BLaER1 treated with 17β-estradiol and CSF1 and Interleukin-3, amounts not matched to agents 10 nM and 100 nM (cell line): ENCODE results near the gene PRDM5.

Source experiments
- H3K27ac ChIP-seq, 11 experiments: shearing (Covaris generic); formaldehyde crosslinking; 2 replicates each; pipeline ENCODE4 v1.8.1; 2022
- H3K27me3 ChIP-seq, 11 experiments: shearing (Covaris generic); formaldehyde crosslinking; 2 replicates each; pipeline ENCODE4 v1.8.1; 2022
- H3K36me3 ChIP-seq, 11 experiments: shearing (Covaris generic); formaldehyde crosslinking; 2 replicates each; pipeline ENCODE4 v1.8.1; 2022
- H3K4me1 ChIP-seq, 10 experiments: shearing (Covaris generic); formaldehyde crosslinking; 2 replicates each; pipeline ENCODE4 v1.8.1; 2022
- H3K4me2 ChIP-seq, 11 experiments: shearing (Covaris generic); formaldehyde crosslinking; 2 replicates each; pipeline ENCODE4 v1.8.1; 2022
- H3K4me3 ChIP-seq, 10 experiments: shearing (Covaris generic); formaldehyde crosslinking; 2 replicates each; pipeline ENCODE4 v1.8.1; 2022
- H3K9ac ChIP-seq, 11 experiments: shearing (Covaris generic); formaldehyde crosslinking; 2 replicates each; pipeline ENCODE4 v1.8.1; 2022
- H3K9me3 ChIP-seq, 11 experiments: shearing (Covaris generic); formaldehyde crosslinking; replicated peaks in 1 of 11; 2 replicates each; pipeline ENCODE4 v1.8.1; 2022
- H4K20me1 ChIP-seq, 11 experiments: shearing (Covaris generic); formaldehyde crosslinking; 2 replicates each; pipeline ENCODE4 v1.8.1; 2022
- Cebpa-rat ChIP-seq, 11 experiments: shearing (Covaris generic); IDR thresholded peaks; 2 replicates each; pipeline ENCODE4 v1.8.1; 2022

PRDM5 gene

GRCh38 chr4:120816296-120816965 is 106.1 kb downstream of the PRDM5 start:
- Histone ChIP-seq H3K9me3 (no peaks in the 10 kb centered on the region; a peak in 1 of 22 replicates), H3K4me2 (no peak overlapping the region), H4K20me1 (no peaks in the 10 kb centered on the region)

GRCh38 chr4:120815361-120815760 is 107.2 kb downstream of the PRDM5 start:
- Histone ChIP-seq H3K4me3 (no peak overlapping the region), H3K9me3 (no peaks in the 10 kb centered on the region), H3K27ac (no peak overlapping the region), H4K20me1 (no peaks in the 10 kb centered on the region), H3K9ac (no peak overlapping the region), H3K36me3 (no peaks in the 10 kb centered on the region), H3K27me3 (no peaks in the 10 kb centered on the region), H3K4me1 (no peaks in the 10 kb centered on the region), H3K4me2 (no peak overlapping the region)
- no peak for TF ChIP-seq Cebpa-rat (IDR thresholded peaks at IDR 0.05)

More at GRCh38 chr4:120816296-120816965, 106.1 kb downstream of the PRDM5 start:
- Histone ChIP-seq H3K27me3 (no peaks in the 10 kb centered on the region), H3K27ac (no peak overlapping the region), H3K4me1 (no peaks in the 10 kb centered on the region), H3K9ac (no peak overlapping the region), H3K36me3 (no peaks in the 10 kb centered on the region), H3K4me3 (no peak overlapping the region)
- TF ChIP-seq Cebpa-rat (IDR thresholded peaks at IDR 0.05) = no peak

GRCh38 chr4:120814886-120815285 is 107.6 kb downstream of the PRDM5 start:
- H4K20me1 ChIP-seq = no peaks in the 10 kb centered on the region
- H3K9ac ChIP-seq = no peak overlapping the region
- no peaks in the 10 kb centered on the region for H3K27me3 ChIP-seq
- H3K36me3 ChIP-seq = no peaks in the 10 kb centered on the region
- H3K27ac ChIP-seq = no peak overlapping the region
- peaks cover 0 to 4% (median 0%) of the 10 kb centered on the region in 11 experiments; a peak in 7 of 22 replicates for H3K9me3 ChIP-seq
- no peak overlapping the region for H3K4me3 ChIP-seq
- H3K4me1 ChIP-seq = no peaks in the 10 kb centered on the region
- no peak for TF ChIP-seq Cebpa-rat (IDR thresholded peaks at IDR 0.05)
- H3K4me2 ChIP-seq = no peak overlapping the region

GRCh38 chr4:120812216-120812615 is 110.3 kb downstream of the PRDM5 start:
- H3K9ac ChIP-seq = no peak overlapping the region
- no peaks in the 10 kb centered on the region for H3K4me1 ChIP-seq
- TF ChIP-seq Cebpa-rat (IDR thresholded peaks at IDR 0.05) = no peak
- no peak overlapping the region for H3K4me3 ChIP-seq
- H4K20me1 ChIP-seq = no peaks in the 10 kb centered on the region
- H3K36me3 ChIP-seq = no peaks in the 10 kb centered on the region
- H3K27ac ChIP-seq = no peak overlapping the region
- H3K27me3 ChIP-seq = no peaks in the 10 kb centered on the region
- peaks cover 15 to 25% (median 23%) of the 10 kb centered on the region in 11 experiments for H3K9me3 ChIP-seq
- no peak overlapping the region for H3K4me2 ChIP-seq

GRCh38 chr4:120809518-120809917 is 113.0 kb downstream of the PRDM5 start:
- Histone ChIP-seq H3K36me3 (no peaks in the 10 kb centered on the region), H3K9ac (no peak overlapping the region), H3K27ac (no peak overlapping the region), H3K4me1 (no peaks in the 10 kb centered on the region), H3K4me2 (no peak overlapping the region), H3K4me3 (no peak overlapping the region), H3K27me3 (no peaks in the 10 kb centered on the region), H3K9me3 (peaks cover 15 to 34% (median 24%) of the 10 kb centered on the region in 11 experiments), H4K20me1 (no peaks in the 10 kb centered on the region)
- TF ChIP-seq Cebpa-rat (IDR thresholded peaks at IDR 0.05) = no peak

- H3K9me3 ChIP-seq = peaks cover 15 to 34% (median 24%) of the 10 kb centered on the region in 11 experiments
- H3K27ac ChIP-seq = no peak overlapping the region
- no peak for TF ChIP-seq Cebpa-rat (IDR thresholded peaks at IDR 0.05)
- no peaks in the 10 kb centered on the region for H3K36me3 ChIP-seq
- H3K27me3 ChIP-seq = no peaks in the 10 kb centered on the region
- no peak overlapping the region for H3K4me2 ChIP-seq
- H3K9ac ChIP-seq = no peak overlapping the region
- H4K20me1 ChIP-seq = no peaks in the 10 kb centered on the region
- no peak overlapping the region for H3K4me3 ChIP-seq
- no peaks in the 10 kb centered on the region for H3K4me1 ChIP-seq
Observed at GRCh38 chr4:120808475-120809141, 113.9 kb downstream of the PRDM5 start.

- no peaks in the 10 kb centered on the region for H3K36me3 ChIP-seq
- H3K4me1 ChIP-seq = no peaks in the 10 kb centered on the region
- no peak overlapping the region for H3K4me3 ChIP-seq
- H3K27ac ChIP-seq = no peak overlapping the region
- H3K9me3 ChIP-seq = peaks cover 0 to 3% (median 0%) of the 10 kb centered on the region in 11 experiments; a peak in 2 of 22 replicates
- H3K27me3 ChIP-seq = no peaks in the 10 kb centered on the region
- no peak overlapping the region for H3K4me2 ChIP-seq
- no peak overlapping the region for H3K9ac ChIP-seq
- no peaks in the 10 kb centered on the region for H4K20me1 ChIP-seq
- no peak for TF ChIP-seq Cebpa-rat (IDR thresholded peaks at IDR 0.05)
Observed at GRCh38 chr4:120801137-120801758, 121.3 kb downstream of the PRDM5 start.

GRCh38 chr4:120798570-120798969 is 124.0 kb downstream of the PRDM5 start:
- Histone ChIP-seq H3K36me3 (no peaks in the 10 kb centered on the region), H4K20me1 (no peaks in the 10 kb centered on the region), H3K27me3 (no peaks in the 10 kb centered on the region), H3K4me2 (no peak overlapping the region), H3K9ac (no peak overlapping the region), H3K4me1 (no peaks in the 10 kb centered on the region), H3K9me3 (no peaks in the 10 kb centered on the region), H3K4me3 (no peak overlapping the region), H3K27ac (no peak overlapping the region)
- TF ChIP-seq Cebpa-rat (IDR thresholded peaks at IDR 0.05) = no peak

- H4K20me1 ChIP-seq = no peaks in the 10 kb centered on the region
- no peaks in the 10 kb centered on the region for H3K4me1 ChIP-seq
- no peaks in the 10 kb centered on the region for H3K36me3 ChIP-seq
- no peak overlapping the region for H3K9ac ChIP-seq
- H3K9me3 ChIP-seq = no peaks in the 10 kb centered on the region
- H3K27me3 ChIP-seq = no peaks in the 10 kb centered on the region
- H3K27ac ChIP-seq = no peak overlapping the region
- H3K4me3 ChIP-seq = no peak overlapping the region
- H3K4me2 ChIP-seq = no peak overlapping the region
- no peak for TF ChIP-seq Cebpa-rat (IDR thresholded peaks at IDR 0.05)
Observed at GRCh38 chr4:120796271-120796670, 126.3 kb downstream of the PRDM5 start.
